HepG2 (cell line): Measurements from ENCODE around the gene MED22. TPM values are rescaled to one million over a fixed set of nuclear protein-coding genes. Genes with fewer than 3 reads are reported as not detected.

Experiments
- ATAC-seq: fragments of 200-7000 bp; cut with Tn5 transposase; 3 replicates; pipeline ENCODE4 v1.9.1; 2020; ENCODE audit warnings: mild to moderate bottlenecking, moderate library complexity
- BruUV-seq: library from RNA; stranded (reverse); fragments of 400-500 nt; replicated peaks from 2 replicates; lab custom pipeline; 2021; lab: Mats Ljungman, UMichigan
- CTCF ChIA-PET: fragments of 300-600 bp; formaldehyde crosslinking; extraction: SDS; loops from one replicate; lab custom pipeline; 2021; ENCODE audit warnings: low total read pairs, inconsistent platforms, low intra/inter-chr PET ratio; lab: Yijun Ruan, JAX
- POLR2A ChIA-PET: fragments of 350-600 bp; sonication (Branson Sonifier 250); formaldehyde crosslinking; loops from one replicate; lab custom pipeline; 2020; ENCODE audit warnings: antibody characterized with exemption, inconsistent platforms; lab: Yijun Ruan, JAX
- DNase-seq: peaks from one replicate; pipeline ENCODE4 v3.0.0-alpha.2; 2015; ENCODE audit warnings: low spot score
- FAIRE-seq: peaks from 3 replicates; lab custom pipeline; 2011; peaks lifted over from hg19 to GRCh38; lab: Jason Lieb, UNC
- H2AFZ ChIP-seq: one replicate; pipeline ENCODE4 v1.6.1; 2011; ENCODE audit warnings: low read length, inconsistent platforms
- H3K27ac ChIP-seq: fragments of 300-600 bp; 3 replicates; pipeline ENCODE4 v1.8.0; 2011; ENCODE audit warnings: mixed run types, mild to moderate bottlenecking, mixed read lengths, low read length, inconsistent platforms; ENCODE audit not compliant: insufficient read depth; ENCODE audit errors: extremely low read length
- H3K27me3 ChIP-seq, 2 experiments: fragments of 200-600 bp in 1 of 2; 2 replicates in 1 of 2; 3 replicates in 1 of 2; pipeline versions ENCODE4 v1.6.0 to v1.8.0; 2011; ENCODE audit warnings: low read length in 2 of 2, mild to moderate bottlenecking in 2 of 2, moderate library complexity in 2 of 2, inconsistent platforms in 1 of 2; ENCODE audit not compliant: insufficient read depth in 2 of 2, control insufficient read depth in 1 of 2
- H3K36me3 ChIP-seq, 2 experiments: fragments of 200-600 bp in 1 of 2; replicated peaks in 1 of 2; 2 replicates in 1 of 2; 3 replicates in 1 of 2; pipeline versions ENCODE4 v1.5.1 to v1.8.0; 2011; ENCODE audit warnings: low read length in 2 of 2, inconsistent platforms in 1 of 2; ENCODE audit not compliant: insufficient read depth in 2 of 2, control insufficient read depth in 1 of 2
- H3K4me1 ChIP-seq: 2 replicates; pipeline ENCODE4 v1.5.1; 2012; ENCODE audit warnings: low read length, inconsistent platforms; ENCODE audit not compliant: insufficient read depth
- H3K4me2 ChIP-seq: 2 replicates; pipeline ENCODE4 v1.6.0; 2011; ENCODE audit warnings: low read depth, low read length, inconsistent platforms
- H3K4me3 ChIP-seq, 3 experiments: fragments of 200-600 bp in 1 of 3; sonication (generic), shearing (Covaris generic) in 1 of 3; replicated peaks in 1 of 3; 2 replicates each; pipeline ENCODE4 v1.5.1; 2011 to 2016; ENCODE audit warnings: low read length in 3 of 3, inconsistent platforms in 2 of 3, low read depth in 2 of 3, mild to moderate bottlenecking in 2 of 3, control low read depth in 1 of 3, mixed read lengths in 1 of 3; ENCODE audit not compliant: insufficient read depth in 1 of 3
- H3K79me2 ChIP-seq: one replicate; pipeline ENCODE4 v1.6.1; 2011; ENCODE audit warnings: low read length, inconsistent platforms; ENCODE audit not compliant: insufficient read depth
- H3K9ac ChIP-seq: 2 replicates; pipeline ENCODE4 v1.6.0; 2011; ENCODE audit warnings: mild to moderate bottlenecking, low read depth, low read length, inconsistent platforms; ENCODE audit not compliant: insufficient read depth
- H3K9me3 ChIP-seq: 2 replicates; pipeline ENCODE4 v1.5.1; 2012; ENCODE audit warnings: mild to moderate bottlenecking, low read length
- H4K20me1 ChIP-seq: 2 replicates; pipeline ENCODE4 v1.6.0; 2011; ENCODE audit warnings: inconsistent platforms, mild to moderate bottlenecking, low read length, moderate library complexity; ENCODE audit not compliant: insufficient read depth
- DBP ChIP-seq: sonication (generic); formaldehyde crosslinking; IDR thresholded peaks from 2 replicates; pipeline ENCODE4 v1.4.0; 2020; ENCODE audit warnings: missing genetic modification reagents; ENCODE audit errors: not compliant biosample characterization
- FOXK1 ChIP-seq: sonication (generic); formaldehyde crosslinking; IDR thresholded peaks from 2 replicates; pipeline ENCODE4 v1.4.0; 2020; ENCODE audit warnings: low read depth, missing genetic modification reagents, borderline replicate concordance
- GABPB1 ChIP-seq: IDR thresholded peaks from 2 replicates; pipeline ENCODE4 v1.6.1; 2016; ENCODE audit warnings: mild to moderate bottlenecking, missing genetic modification reagents, moderate library complexity, missing compliant biosample characterization
- GMEB2 ChIP-seq: IDR thresholded peaks from 2 replicates; pipeline ENCODE4 v1.6.1; 2016; ENCODE audit warnings: missing biosample characterization, missing genetic modification reagents, low read depth
- HNRNPUL1 ChIP-seq: fragments of 200-400 bp; formaldehyde crosslinking; IDR thresholded peaks from 2 replicates; pipeline ENCODE4 v1.6.1; 2017; ENCODE audit warnings: low read depth, mild to moderate bottlenecking, low read length, moderate library complexity
- LRRFIP1 ChIP-seq: sonication (generic); formaldehyde crosslinking; conservative IDR thresholded peaks from 2 replicates; pipeline ENCODE4 v1.4.0; 2020; ENCODE audit warnings: missing genetic modification reagents
- NFE2 ChIP-seq: sonication (generic); formaldehyde crosslinking; IDR thresholded peaks from 2 replicates; pipeline ENCODE4 v1.4.0; 2020; ENCODE audit warnings: missing genetic modification reagents
- NR3C1 ChIP-seq: sonication (generic); formaldehyde crosslinking; IDR thresholded peaks from 2 replicates; pipeline ENCODE4 v1.4.0; 2020; ENCODE audit warnings: missing genetic modification reagents
- PITX1 ChIP-seq: sonication (generic); formaldehyde crosslinking; IDR thresholded peaks from 2 replicates; pipeline ENCODE4 v1.5.1; 2020; ENCODE audit warnings: mild to moderate bottlenecking, missing genetic modification reagents
- REL ChIP-seq: sonication (generic); formaldehyde crosslinking; conservative IDR thresholded peaks from 2 replicates; pipeline ENCODE4 v1.8.0; 2022; ENCODE audit warnings: mild to moderate bottlenecking, missing genetic modification reagents, moderate library complexity
- RNF2 ChIP-seq: fragments of 450-650 bp; conservative IDR thresholded peaks from 2 replicates; pipeline ENCODE4 v1.6.1; 2016; ENCODE audit warnings: low read depth
- SIX1 ChIP-seq: sonication (generic); formaldehyde crosslinking; IDR thresholded peaks from 2 replicates; pipeline ENCODE4 v1.4.0; 2020; ENCODE audit warnings: missing genetic modification reagents, borderline replicate concordance
- STAT5B ChIP-seq: sonication (generic); formaldehyde crosslinking; IDR thresholded peaks from 2 replicates; pipeline ENCODE4 v1.4.0; 2020; ENCODE audit warnings: missing genetic modification reagents
- ZFP90 ChIP-seq: sonication (generic); formaldehyde crosslinking; IDR thresholded peaks from 2 replicates; pipeline ENCODE4 v1.8.0; 2022; ENCODE audit warnings: missing genetic modification reagents, mild to moderate bottlenecking, inconsistent platforms, borderline replicate concordance
- ZNF468 ChIP-seq: sonication (generic); formaldehyde crosslinking; IDR thresholded peaks from 2 replicates; pipeline ENCODE4 v1.8.0; 2022; ENCODE audit warnings: mild to moderate bottlenecking, moderate library complexity, missing genetic modification reagents
- ZNF569 ChIP-seq: sonication (generic); formaldehyde crosslinking; IDR thresholded peaks from 2 replicates; pipeline ENCODE4 v1.5.0; 2020; ENCODE audit warnings: mild to moderate bottlenecking, missing genetic modification reagents, moderate library complexity, borderline replicate concordance
- ZNF644 ChIP-seq: IDR thresholded peaks from 2 replicates; pipeline ENCODE4 v1.6.1; 2016; ENCODE audit warnings: low read depth
- ZSCAN20 ChIP-seq: sonication (generic); formaldehyde crosslinking; IDR thresholded peaks from 2 replicates; pipeline ENCODE4 v1.4.0; 2020; ENCODE audit warnings: missing genetic modification reagents, mild to moderate bottlenecking, borderline replicate concordance
- WGBS: methylation state at CpG from one replicate; pipeline ENCODE4 v1.1.6; 2017; ENCODE audit warnings: low lambda C conversion rate; 5-methylcytosine and 5-hydroxymethylcytosine counted together
- in situ Hi-C: cut with HindIII; loops from 2 replicates; pipeline ENCODE4 v1.10.0; 2017; ENCODE audit warnings: low pct_unique_long_range_greater_than_20kb; ENCODE audit not compliant: extremely low pct_ligation_motif_present
- intact Hi-C: fragments of 100-400 bp; cut with micrococcal nuclease; formaldehyde crosslinking; loops from one replicate; pipeline ENCODE4 v1.10.0; 2022; ENCODE audit not compliant: unreplicated experiment
- polyA plus RNA-seq, 8 experiments: library from polyadenylated mRNA; depleted of rRNA in 3 of 8; stranded (reverse) in 7 of 8; unstranded in 1 of 8; fragments of >200 nt; fragmentation: Illumina TruSeq in 4 of 8; extraction: Trizol in 4 of 8; gene quantifications; 2 replicates each; pipeline versions ENCODE4 v1.2.1 to v1.2.3, GENCODE V29; 2011 to 2016; ENCODE audit warnings: low read depth in 4 of 8, missing spikeins in 1 of 8, mixed read lengths in 1 of 8; ENCODE audit not compliant: insufficient read depth in 1 of 8
- total RNA-seq, 5 experiments: library from RNA; depleted of rRNA; stranded (reverse); fragments of >200 nt; fragmentation: Illumina TruSeq; extraction: Trizol; gene quantifications; 2 replicates each; pipeline ENCODE4 v1.2.3, GENCODE V29; 2016; ENCODE audit warnings: low read depth in 1 of 5
- TF ChIP-seq, protein P1 (sequence below): sonication (generic); formaldehyde crosslinking; IDR thresholded peaks from 2 replicates; pipeline ENCODE4 v1.5.1; 2020; ENCODE audit warnings: missing genetic modification reagents, mild to moderate bottlenecking, borderline replicate concordance

Gene MED22
- total and polyA plus RNA-seq, 2 of the 13 experiments (the other 11 are each of a cell fraction or from before 2014, with no cell fraction given): 15.8 to 22.1 TPM

DNA sequence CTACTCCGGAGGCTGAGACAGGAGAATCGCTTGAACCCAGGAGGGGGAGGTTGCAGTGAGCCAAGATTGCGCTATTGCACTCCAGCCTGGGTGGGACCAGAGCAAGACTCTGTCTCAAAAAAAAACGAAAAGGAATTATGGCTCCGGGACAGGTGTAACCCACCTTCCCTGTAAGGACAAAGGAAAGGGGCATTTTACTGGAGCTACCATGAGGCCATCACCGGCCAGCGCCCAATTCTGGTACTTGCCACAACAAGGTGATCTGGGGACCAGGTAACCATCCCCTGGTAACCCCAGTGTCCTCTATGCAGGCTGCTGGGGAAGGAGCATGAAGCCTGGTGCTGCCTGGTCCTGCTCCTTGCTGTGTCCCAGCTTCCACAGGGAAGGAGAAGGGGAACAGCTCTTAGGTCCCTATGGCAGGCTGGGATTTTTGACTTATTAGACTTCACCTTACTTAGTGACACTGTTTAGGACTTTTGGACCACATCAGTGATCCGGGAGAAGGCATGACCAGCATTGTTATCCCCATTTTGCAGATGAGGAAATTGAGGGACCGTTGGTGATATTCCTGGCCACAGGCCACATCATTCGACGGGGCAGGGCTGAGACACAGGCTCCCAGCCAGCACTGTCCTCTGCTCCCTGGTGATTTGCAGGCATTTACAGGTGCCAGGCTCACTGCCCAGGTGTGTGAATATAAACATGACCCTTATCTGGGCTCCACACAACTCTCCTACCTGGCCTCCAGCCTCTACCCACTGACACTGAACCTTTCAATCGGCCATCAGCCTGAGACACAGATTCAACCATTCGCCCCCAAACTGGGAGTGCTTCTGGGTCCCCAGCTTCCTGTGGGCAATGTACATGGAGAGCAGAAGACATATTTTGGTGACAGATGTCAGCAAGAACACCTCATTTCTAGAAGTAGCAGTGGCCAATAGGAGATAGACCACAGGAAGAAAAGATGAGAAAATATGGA lies 46.4 kb downstream of the MED22 start:
- H2AFZ ChIP-seq: no peak overlapping the region
- POLR2A ChIA-PET: no interaction called here
- intact Hi-C loops: no loop called here
- ATAC-seq (no peak), FAIRE-seq (no peak), DNase-seq (no peak)
- H3K4me2 ChIP-seq: no peak overlapping the region
- TF ChIP-seq NFE2 (CRISPR knock-in tag): no peak
- no peak for TF ChIP-seq LRRFIP1 (CRISPR knock-in tag)
- TF ChIP-seq ZNF569 (CRISPR knock-in tag): no peak
- no peak for TF ChIP-seq DBP (CRISPR knock-in tag)
- TF ChIP-seq, protein P1, sequence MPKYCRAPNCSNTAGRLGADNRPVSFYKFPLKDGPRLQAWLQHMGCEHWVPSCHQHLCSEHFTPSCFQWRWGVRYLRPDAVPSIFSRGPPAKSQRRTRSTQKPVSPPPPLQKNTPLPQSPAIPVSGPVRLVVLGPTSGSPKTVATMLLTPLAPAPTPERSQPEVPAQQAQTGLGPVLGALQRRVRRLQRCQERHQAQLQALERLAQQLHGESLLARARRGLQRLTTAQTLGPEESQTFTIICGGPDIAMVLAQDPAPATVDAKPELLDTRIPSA (CRISPR knock-in tag): no peak
- TF ChIP-seq ZFP90 (CRISPR knock-in tag): no peak
- TF ChIP-seq ZNF468 (CRISPR knock-in tag): no peak
- no peak for TF ChIP-seq NR3C1 (CRISPR knock-in tag)
- TF ChIP-seq FOXK1 (CRISPR knock-in tag): no peak
- no peak for TF ChIP-seq ZSCAN20 (CRISPR knock-in tag)
- no peak for TF ChIP-seq STAT5B
- TF ChIP-seq SIX1 (CRISPR knock-in tag): no peak
- TF ChIP-seq HNRNPUL1: no peak
- TF ChIP-seq RNF2: no peak
- no peak for TF ChIP-seq PITX1 (CRISPR knock-in tag)
- no peak for TF ChIP-seq GMEB2 (CRISPR knock-in tag)
- TF ChIP-seq ZNF644 (CRISPR knock-in tag): no peak
- TF ChIP-seq GABPB1: no peak
- no peak for TF ChIP-seq REL (CRISPR knock-in tag)
- CTCF ChIA-PET: no interaction called here
- no peak overlapping the region for H3K4me3 ChIP-seq
- H3K79me2 ChIP-seq: no peaks in the 10 kb centered on the region
- 69% methylated on average over 9 of the region's 13 CpGs for WGBS
- H3K27me3 ChIP-seq: peaks cover 1 to 25% of the 10 kb centered on the region in 2 experiments; a peak in 3 of 5 replicates
- H3K36me3 ChIP-seq: no peaks in the 10 kb centered on the region
- H3K9me3 ChIP-seq: no peaks in the 10 kb centered on the region
- H3K4me1 ChIP-seq: no peaks in the 10 kb centered on the region
- H4K20me1 ChIP-seq: no peaks in the 10 kb centered on the region
- H3K9ac ChIP-seq: no peak overlapping the region
- H3K27ac ChIP-seq: no peak overlapping the region
- in situ Hi-C loops: no loop called here
- BruUV-seq: no TSS peak
